ENCODE data around the gene WDR88. TPM values are rescaled to one million over a fixed set of nuclear protein-coding genes. Genes with fewer than 3 reads are reported as not detected.

The WDR88 gene
- polyA plus RNA-seq, 2 of the 4 experiments (the other 2 are of a cell fraction), result 0.04 TPM; not detected in 1

- TF ChIP-seq MAZ (IDR thresholded peaks at IDR 0.05; ENCODE audit: borderline replicate concordance, low read depth, low read length) (no peak), CTCF (IDR thresholded peaks at IDR 0.05) (no peak), EHF (CRISPR knock-in tag; IDR thresholded peaks at IDR 0.05) (no peak), TP53 (CRISPR knock-in tag; IDR thresholded peaks at IDR 0.05) (no peak), MYC (IDR thresholded peaks at IDR 0.05; ENCODE audit: borderline replicate concordance, low read length) (no peak)
Observed at GRCh38 chr19:33168528-33168927, 36.6 kb downstream of the WDR88 start (continued).

GRCh38 chr19:33171222-33171795 is 39.4 kb downstream of the WDR88 start:
- H3K4me3 ChIP-seq, result no peak overlapping the region
- CTCF ChIA-PET, result interaction anchor here (1.4 to 16.8 kb wide), 6 partner anchors 10 to 235 kb away, joined by 5 to 279 read pairs (median 11); partner anchors contain the start of gene LRP3
- peak overlapping the region; percentile 29; the same call in 2 of the 3 replicates for H3K4me2 ChIP-seq
- peaks cover 29% of the 10 kb centered on the region for H3K9me3 ChIP-seq
- POLR2A ChIA-PET, result no interaction called here
- H3K4me1 ChIP-seq, result peaks cover 21% of the 10 kb centered on the region
- TF ChIP-seq TP53 (CRISPR knock-in tag; IDR thresholded peaks at IDR 0.05) (no peak), HOXB13 (CRISPR knock-in tag; IDR thresholded peaks at IDR 0.05; ENCODE audit: low read depth) (0 out of 2 replicates have a peak, but pooled peaks have one; percentile 12), RAD21 (conservative IDR thresholded peaks at IDR 0.05 in 1 of 2, IDR thresholded peaks at IDR 0.05 in 1 of 2) (no peak)
- FAIRE-seq, result peak; percentile 98
- WGBS (ENCODE audit: missing lambda C conversion rate), result 93% methylated on average over 1 of the region's 1 CpG
- no peak for ATAC-seq
- no peak for DNase-seq (ENCODE audit: low read depth in 1 of 2, low spot score in 1 of 2)
- no peak overlapping the region for H3K27ac ChIP-seq

- no peak for ATAC-seq
- H3K4me3 ChIP-seq, result no peak overlapping the region
- 65% methylated on average over 6 of the region's 6 CpGs for WGBS (ENCODE audit: missing lambda C conversion rate)
Observed at GRCh38 chr19:33171916-33172359, 40.0 kb downstream of the WDR88 start.

GRCh38 chr19:33174186-33174585 is 42.3 kb downstream of the WDR88 start:
- Histone ChIP-seq H3K4me2 (no peak overlapping the region), H3K4me1 (peaks cover 27% of the 10 kb centered on the region), H3K27ac (no peak overlapping the region), H3K4me3 (no peak overlapping the region), H3K9me3 (peaks cover 4% of the 10 kb centered on the region; the same call in 1 of the 3 replicates)
- ChIA-PET POLR2A (interaction anchor here (0.6 to 0.7 kb wide), 2 partner anchors 11 to 593 kb away, joined by 3 read pairs; partner anchors contain the start of gene PDCD5), CTCF (interaction anchor here (2.1 to 16.8 kb wide), 5 partner anchors 13 to 49 kb away, joined by 7 to 279 read pairs (median 113); partner anchors contain the start of gene LRP3)
- no peak for DNase-seq (ENCODE audit: low read depth in 1 of 2, low spot score in 1 of 2)
- FAIRE-seq, result no peak
- 90% methylated on average over 5 of the region's 5 CpGs for WGBS (ENCODE audit: missing lambda C conversion rate)
- TF ChIP-seq POLR2A (IDR thresholded peaks at IDR 0.05; ENCODE audit: low read length) (peak; percentile 3; the same call in 1 of the 2 replicates), CBX8 (IDR thresholded peaks at IDR 0.05) (no peak)
- ATAC-seq, result no peak

More at GRCh38 chr19:33171916-33172359, 40.0 kb downstream of the WDR88 start:
- Histone ChIP-seq H3K4me1 (peaks cover 21% of the 10 kb centered on the region), H3K27ac (no peak overlapping the region), H3K4me2 (peak overlapping the region; percentile 29; the same call in 2 of the 3 replicates), H3K9me3 (peaks cover 26% of the 10 kb centered on the region)
- CTCF ChIA-PET, result interaction anchor here (1.1 to 16.8 kb wide), 6 partner anchors 16 to 53 kb away, joined by 3 to 279 read pairs (median 10); partner anchors contain the start of gene LRP3
- POLR2A ChIA-PET, result no interaction called here
- FAIRE-seq, result peak; percentile 74
- peak in 1 of 2 experiments; percentile 42 for DNase-seq (ENCODE audit: low read depth in 1 of 2, low spot score in 1 of 2)
- TF ChIP-seq MAFK (IDR thresholded peaks at IDR 0.05; ENCODE audit: partially characterized antibody) (peak; percentile 62), HEYL (CRISPR knock-in tag; IDR thresholded peaks at IDR 0.05) (no peak), USF2 (IDR thresholded peaks at IDR 0.05) (no peak), GATA3 (IDR thresholded peaks at IDR 0.05; ENCODE audit: borderline replicate concordance) (no peak), CHD2 (IDR thresholded peaks at IDR 0.05; ENCODE audit: low read length, partially characterized antibody) (no peak), ESRRA (IDR thresholded peaks at IDR 0.05; ENCODE audit: borderline replicate concordance, low read length) (no peak), RFX5 (IDR thresholded peaks at IDR 0.05) (no peak), TFCP2L1 (CRISPR knock-in tag; IDR thresholded peaks at IDR 0.05) (no peak), FOSL2 (IDR thresholded peaks at IDR 0.05) (no peak; the same call in 1 of the 2 replicates), FOSL2 (CRISPR knock-in tag; IDR thresholded peaks at IDR 0.05) (peak; percentile 69), HOXB13 (CRISPR knock-in tag; IDR thresholded peaks at IDR 0.05; ENCODE audit: low read depth) (no peak), POLR2A (IDR thresholded peaks at IDR 0.05; ENCODE audit: low read length) (no peak)

All from A549 (cell line).